HCT116 (cell line): ENCODE results near the gene ZNF493. TPM values are rescaled to one million over a fixed set of nuclear protein-coding genes. Genes with fewer than 3 reads are reported as not detected.

Source experiments
- ATAC-seq: fragments of 200-7000 bp; cut with Tn5 transposase; 2 replicates; pipeline ENCODE4 v1.9.1; 2020; ENCODE audit warnings: mild to moderate bottlenecking, moderate library complexity
- BruUV-seq: library from RNA; stranded (reverse); fragments of 400-500 nt; replicated peaks from 2 replicates; lab custom pipeline; 2021; lab: Mats Ljungman, UMichigan
- CTCF ChIA-PET: fragments of 300-600 bp; sonication (Branson Sonifier 250); formaldehyde crosslinking; loops from one replicate; lab custom pipeline; 2021; ENCODE audit warnings: antibody characterized with exemption; lab: Charles Lee
- POLR2A ChIA-PET: fragments of 300-600, 350-600 bp; sonication (Branson Sonifier 250); formaldehyde crosslinking; loops from one replicate; lab custom pipeline; 2021; ENCODE audit warnings: antibody characterized with exemption; lab: Charles Lee
- RAD21 ChIA-PET, 2 experiments: fragments of 300-600 bp; sonication (Branson Sonifier 250); formaldehyde crosslinking; loops; one replicate each; lab custom pipeline; 2023; ENCODE audit warnings: low total read pairs in 2 of 2; ENCODE audit not compliant: uncharacterized antibody in 2 of 2, unreplicated experiment in 2 of 2, low non-redundant PET in 1 of 2; lab: Charles Lee
- DNase-seq: peaks from one replicate; pipeline ENCODE4 v3.0.0-alpha.2; 2010; ENCODE audit warnings: low read depth, low spot score
- H2AFZ ChIP-seq: fragments of 200-600 bp; shearing (Covaris generic), sonication (generic); 2 replicates; pipeline ENCODE4 v1.6.1; 2017; ENCODE audit warnings: low read depth, mixed run types, mixed read lengths, antibody characterized with exemption, low read length; ENCODE audit not compliant: poor library complexity, severe bottlenecking
- H3K27ac ChIP-seq: 2 replicates; pipeline ENCODE4 v1.5.1; 2012; ENCODE audit warnings: low read depth, low read length
- H3K27me3 ChIP-seq: fragments of 200-600 bp; sonication (generic); 2 replicates; pipeline ENCODE4 v1.6.1; 2016; ENCODE audit warnings: mixed run types, low read length, mixed read lengths; ENCODE audit not compliant: insufficient read depth
- H3K36me3 ChIP-seq, 2 experiments: fragments of 200-500 bp in 1 of 2; fragments of 200-600 bp in 1 of 2; sonication (Bioruptor generic) in 1 of 2; sonication (generic) in 1 of 2; 2 replicates each; pipeline versions ENCODE4 v1.5.1 to v1.6.1; 2014 to 2016; ENCODE audit warnings: low read length in 2 of 2, inconsistent platforms in 1 of 2, mixed read lengths in 1 of 2, mixed run types in 1 of 2; ENCODE audit not compliant: insufficient read depth in 2 of 2, control insufficient read depth in 1 of 2
- H3K4me1 ChIP-seq, 2 experiments: fragments of 200-600 bp in 1 of 2; sonication (generic) in 1 of 2; 2 replicates each; pipeline versions ENCODE4 v1.5.1 to v1.6.1; 2012 to 2017; ENCODE audit warnings: low read length in 2 of 2, inconsistent platforms in 1 of 2, mild to moderate bottlenecking in 1 of 2, mixed read lengths in 1 of 2, mixed run types in 1 of 2, moderate library complexity in 1 of 2; ENCODE audit not compliant: insufficient read depth in 2 of 2, control insufficient read depth in 1 of 2
- H3K4me2 ChIP-seq: fragments of 200-600 bp; sonication (generic); 2 replicates; pipeline ENCODE4 v1.6.1; 2017; ENCODE audit warnings: mixed run types, low read length, mixed read lengths
- H3K4me3 ChIP-seq, 2 experiments: fragments of 200-600 bp in 1 of 2; sonication (generic) in 1 of 2; replicated peaks in 1 of 2; 2 replicates each; pipeline ENCODE4 v1.5.1; 2011 to 2016; ENCODE audit warnings: low read length in 2 of 2, control low read depth in 1 of 2, low read depth in 1 of 2, mild to moderate bottlenecking in 1 of 2, mixed read lengths in 1 of 2, mixed run types in 1 of 2
- H3K79me2 ChIP-seq: fragments of 200-600 bp; sonication (generic); 2 replicates; pipeline ENCODE4 v1.6.1; 2017; ENCODE audit warnings: mild to moderate bottlenecking, mixed run types, low read length, moderate library complexity, mixed read lengths; ENCODE audit not compliant: insufficient read depth
- H3K9ac ChIP-seq: fragments of 200-600 bp; sonication (generic); 2 replicates; pipeline ENCODE4 v1.6.1; 2016; ENCODE audit warnings: low read length, mixed read lengths
- H3K9me2 ChIP-seq: fragments of 200-600 bp; sonication (generic), shearing (Covaris generic); 2 replicates; pipeline ENCODE4 v1.6.1; 2017; ENCODE audit warnings: mixed run types, mild to moderate bottlenecking, moderate library complexity; ENCODE audit not compliant: insufficient read depth
- H3K9me3 ChIP-seq, 2 experiments: fragments of 200-500 bp in 1 of 2; fragments of 200-600 bp in 1 of 2; sonication (Bioruptor generic) in 1 of 2; sonication (generic) in 1 of 2; 2 replicates each; pipeline ENCODE4 v1.6.1; 2014 to 2017; ENCODE audit warnings: low read length in 2 of 2, mixed read lengths in 2 of 2, inconsistent platforms in 1 of 2, low read depth in 1 of 2, mild to moderate bottlenecking in 1 of 2, mixed run types in 1 of 2, moderate library complexity in 1 of 2; ENCODE audit not compliant: control insufficient read depth in 1 of 2, insufficient read depth in 1 of 2
- H4K20me1 ChIP-seq: fragments of 200-600 bp; sonication (generic), shearing (Covaris generic); 2 replicates; pipeline ENCODE4 v1.6.1; 2017; ENCODE audit warnings: mixed run types, mild to moderate bottlenecking, moderate library complexity; ENCODE audit not compliant: insufficient read depth
- CBX3 ChIP-seq: IDR thresholded peaks from 2 replicates; pipeline ENCODE4 v1.6.1; 2012; ENCODE audit warnings: low read depth
- CEBPB ChIP-seq: IDR thresholded peaks from 2 replicates; pipeline ENCODE4 v1.6.1; 2012; ENCODE audit warnings: low read depth
- EGR1 ChIP-seq: IDR thresholded peaks from 2 replicates; pipeline ENCODE4 v1.6.1; 2012; ENCODE audit warnings: low read depth
- ELF1 ChIP-seq: IDR thresholded peaks from 2 replicates; pipeline ENCODE4 v1.6.1; 2012; ENCODE audit warnings: low read depth, borderline replicate concordance
- EZH2 ChIP-seq: fragments of 200-600 bp; sonication (generic); IDR thresholded peaks from 2 replicates; pipeline ENCODE4 v1.6.1; 2017; ENCODE audit warnings: antibody characterized with exemption, mixed run types
- EZH2phosphoT487 ChIP-seq: fragments of 200-600 bp; IDR thresholded peaks from 2 replicates; pipeline ENCODE4 v1.6.1; 2018; ENCODE audit warnings: antibody characterized with exemption, borderline replicate concordance
- JUND ChIP-seq: IDR thresholded peaks from 2 replicates; pipeline ENCODE4 v1.6.1; 2012
- POLR2A ChIP-seq: IDR thresholded peaks from 2 replicates; pipeline ENCODE4 v1.7.0; 2011; ENCODE audit warnings: borderline replicate concordance; ENCODE audit not compliant: insufficient read depth, insufficient read length; ENCODE audit errors: extremely low read depth
- POLR2AphosphoS5 ChIP-seq: IDR thresholded peaks from 2 replicates; pipeline ENCODE4 v1.6.1; 2011; ENCODE audit warnings: mild to moderate bottlenecking, low read depth, low read length, moderate library complexity
- RAD21 ChIP-seq: IDR thresholded peaks from 2 replicates; pipeline ENCODE4 v1.6.1; 2012; ENCODE audit warnings: low read depth, mild to moderate bottlenecking
- REST ChIP-seq: IDR thresholded peaks from 2 replicates; pipeline ENCODE4 v1.6.1; 2012; ENCODE audit warnings: low read depth
- SP1 ChIP-seq: IDR thresholded peaks from 2 replicates; pipeline ENCODE4 v1.6.1; 2012; ENCODE audit warnings: low read depth
- SRF ChIP-seq: IDR thresholded peaks from 2 replicates; pipeline ENCODE4 v1.6.1; 2012; ENCODE audit warnings: low read depth
- YY1 ChIP-seq: IDR thresholded peaks from 2 replicates; pipeline ENCODE4 v1.6.1; 2011; ENCODE audit warnings: low read length, low read depth, moderate library complexity, mild to moderate bottlenecking; ENCODE audit not compliant: insufficient replicate concordance; ENCODE audit errors: extremely low read depth
- ZFX ChIP-seq: fragments of 450-650 bp; IDR thresholded peaks from 2 replicates; pipeline ENCODE4 v1.6.1; 2017
- intact Hi-C: fragments of 100-400 bp; cut with micrococcal nuclease; formaldehyde crosslinking; loops from 2 replicates; pipeline ENCODE4 v1.10.0; 2022
- total RNA-seq: library from RNA; stranded (reverse); gene quantifications from one replicate; pipeline ENCODE4 v1.2.1, GENCODE V29; 2021; ENCODE audit not compliant: unreplicated experiment

ZNF493 gene
- total RNA-seq, 1 experiment from 2014 or later: 2.2 TPM

- Histone ChIP-seq H3K4me1 (no peaks in the 10 kb centered on the region; a peak in 1 of 4 replicates), H3K27me3 (no peaks in the 10 kb centered on the region), H3K9me3 (no peaks in the 10 kb centered on the region), H3K4me3 (peak within 1 kb of the TSS; percentile 81 to 83), H3K9ac (peak within 1 kb of the TSS; percentile 83), H3K4me2 (peak within 1 kb of the TSS; percentile 80), H4K20me1 (no peaks in the 10 kb centered on the region), H2AFZ (peak within 1 kb of the TSS; percentile 44), H3K27ac (peak within 1 kb of the TSS; percentile 75), H3K9me2 (no peaks in the 10 kb centered on the region), H3K36me3 (peaks cover 10 to 17% of the 10 kb centered on the region in 2 experiments; a peak in 3 of 4 replicates), H3K79me2 (peaks cover 14% of the 10 kb centered on the region)
- intact Hi-C loops: no loop called here
- ATAC-seq (peak; percentile 99), DNase-seq (peak; percentile 94)
- BruUV-seq: TSS peak; percentile 64
- ChIA-PET RAD21 (no interaction called here), POLR2A (interaction anchor here (2.5 kb wide), 1 partner anchor 30 kb away, joined by 8 read pairs; the partner anchor contains the start of gene ZNF708), CTCF (no interaction called here)
- peak; percentile 69 for TF ChIP-seq POLR2AphosphoS5
- TF ChIP-seq SRF: 0 out of 2 replicates have a peak, but pooled peaks have one; percentile 22
- no peak for TF ChIP-seq CBX3
- TF ChIP-seq ELF1: peak; percentile 63
- TF ChIP-seq POLR2A: peak; percentile 77
- no peak for TF ChIP-seq EZH2
- TF ChIP-seq ZFX: peak; percentile 49
- TF ChIP-seq SP1: peak; percentile 69
Measured at GRCh38 chr19:21358768-21359451, 38.0 kb upstream of the ZNF493 start, which contains the start of gene ZNF738. Gene ZNF738 (plus strand): TSS chr19:21359000. CDS start chr19:21359141, 141 bp downstream.

GRCh38 chr19:21362291-21362690, 34.6 kb upstream of the ZNF493 start:
- intact Hi-C loops: no loop called here
- Histone ChIP-seq H3K27ac (no peak overlapping the region), H3K9ac (no peak overlapping the region), H4K20me1 (no peaks in the 10 kb centered on the region), H3K79me2 (peaks cover 17% of the 10 kb centered on the region), H3K9me3 (no peaks in the 10 kb centered on the region), H2AFZ (no peak overlapping the region), H3K9me2 (no peaks in the 10 kb centered on the region), H3K4me3 (no peak overlapping the region), H3K4me1 (no peaks in the 10 kb centered on the region; a peak in 1 of 4 replicates), H3K27me3 (no peaks in the 10 kb centered on the region), H3K4me2 (no peak overlapping the region), H3K36me3 (peaks cover 10 to 25% of the 10 kb centered on the region in 2 experiments)
- no peak for ATAC-seq
- ChIA-PET POLR2A (no interaction called here), RAD21 (no interaction called here), CTCF (no interaction called here)
- no TSS peak for BruUV-seq
- DNase-seq: no peak
- TF ChIP-seq REST (no peak), YY1 (no peak), EGR1 (no peak), EZH2 (no peak), EZH2phosphoT487 (no peak), POLR2A (no peak), ZFX (no peak), CEBPB (no peak), JUND (no peak), RAD21 (no peak), ELF1 (no peak), SRF (no peak), SP1 (no peak), POLR2AphosphoS5 (no peak)
